NCI-H1930 (cell line): Measurements from ENCODE around the gene MYOM1.
"Not testable (repeated sequence)": the region's sequence is repeated elsewhere in the genome, so short reads cannot be mapped to it uniquely, and the experiment has no call there.

Source experiments
- DNase-seq, 2 experiments: peaks; one replicate each; lab custom pipeline; 2025; lab: John Stamatoyannopoulos, UW

MYOM1 gene

GRCh38 chr18:3055186-3055728, 164.5 kb downstream of the MYOM1 start:
- no peak for DNase-seq

- DNase-seq = no peak
Measured at GRCh38 chr18:3054780-3055179, 165.0 kb downstream of the MYOM1 start.

GRCh38 chr18:3054214-3054613, 165.6 kb downstream of the MYOM1 start:
- DNase-seq = no peak

GRCh38 chr18:3053081-3053480, 166.7 kb downstream of the MYOM1 start:
- DNase-seq = no peak

GRCh38 chr18:3052411-3052758, 167.4 kb downstream of the MYOM1 start:
- DNase-seq = no peak

GRCh38 chr18:3051718-3052410, 167.9 kb downstream of the MYOM1 start:
- no peak for DNase-seq

- DNase-seq = not testable (repeated sequence)
Measured at GRCh38 chr18:3049897-3050454, 169.8 kb downstream of the MYOM1 start.

GRCh38 chr18:3048820-3049349, 170.9 kb downstream of the MYOM1 start:
- no peak for DNase-seq

GRCh38 chr18:3048121-3048520, 171.6 kb downstream of the MYOM1 start:
- DNase-seq = no peak

- no peak for DNase-seq
Measured at GRCh38 chr18:3046216-3046808, 173.5 kb downstream of the MYOM1 start.

GRCh38 chr18:3044931-3045698, 174.7 kb downstream of the MYOM1 start:
- no peak for DNase-seq

GRCh38 chr18:3042379-3042778, 177.4 kb downstream of the MYOM1 start:
- DNase-seq = no peak

GRCh38 chr18:3041843-3042242, 177.9 kb downstream of the MYOM1 start:
- DNase-seq = no peak

- DNase-seq = no peak
Measured at GRCh38 chr18:3040881-3041280, 178.9 kb downstream of the MYOM1 start.

GRCh38 chr18:3040173-3040572, 179.6 kb downstream of the MYOM1 start:
- DNase-seq = no peak

- no peak for DNase-seq
Measured at GRCh38 chr18:3037423-3037915, 182.3 kb downstream of the MYOM1 start.

- DNase-seq = no peak
Measured at GRCh38 chr18:3036108-3036507, 183.7 kb downstream of the MYOM1 start.

- DNase-seq = no peak
Measured at GRCh38 chr18:3035635-3036034, 184.1 kb downstream of the MYOM1 start.

- no peak for DNase-seq
Measured at GRCh38 chr18:3032721-3033120, 187.0 kb downstream of the MYOM1 start.

GRCh38 chr18:3029215-3029952, 190.4 kb downstream of the MYOM1 start:
- DNase-seq = no peak

GRCh38 chr18:3028115-3028514, 191.7 kb downstream of the MYOM1 start:
- not testable (repeated sequence) for DNase-seq
